Upper lobe of left lung (tissue), 4 donors: ENCODE results near the gene HSD17B4.
"Not testable (repeated sequence)": the region's sequence is repeated elsewhere in the genome, so short reads cannot be mapped to it uniquely, and the experiment has no call there.

Experiments used
- CTCF ChIP-seq, 6 experiments: fragments of 450-650 bp in 4 of 6; fragments of 200-600 bp in 2 of 6; sonication (generic) in 2 of 6; IDR thresholded peaks; one replicate each; pipeline ENCODE4 v1.5.1; 2016 to 2019; ENCODE audit warnings: antibody characterized with exemption in 6 of 6
- EP300 ChIP-seq, 4 donors: sonication (generic); formaldehyde crosslinking; IDR thresholded peaks; one replicate each; pipeline ENCODE4 v1.5.1; 2017; ENCODE audit warnings: antibody characterized with exemption in 4 of 4, control low read depth in 2 of 4
- POLR2A ChIP-seq, 4 donors: fragments of 450-650 bp; IDR thresholded peaks; one replicate each; pipeline ENCODE4 v1.5.1; 2016 to 2017; ENCODE audit warnings: antibody characterized with exemption in 4 of 4, mild to moderate bottlenecking in 2 of 4
- POLR2AphosphoS5 ChIP-seq, 2 donors: sonication (generic); formaldehyde crosslinking; IDR thresholded peaks; one replicate each; pipeline ENCODE4 v1.5.1; 2017; ENCODE audit warnings: antibody characterized with exemption in 2 of 2

- not testable (repeated sequence) for TF ChIP-seq POLR2A, EP300, CTCF, POLR2AphosphoS5 (IDR thresholded peaks at IDR 0.05)
These were observed 64.8 kb downstream of the HSD17B4 start for GRCh38 chr5:119517115-119517514.
